ENCODE data around the gene ANKUB1. TPM values are rescaled to one million over a fixed set of nuclear protein-coding genes. Genes with fewer than 3 reads are reported as not detected.

The ANKUB1 gene
- total and polyA plus RNA-seq, 2 donors (not counting 1 experiment from before 2014, with no cell fraction given) = not detected

DNA sequence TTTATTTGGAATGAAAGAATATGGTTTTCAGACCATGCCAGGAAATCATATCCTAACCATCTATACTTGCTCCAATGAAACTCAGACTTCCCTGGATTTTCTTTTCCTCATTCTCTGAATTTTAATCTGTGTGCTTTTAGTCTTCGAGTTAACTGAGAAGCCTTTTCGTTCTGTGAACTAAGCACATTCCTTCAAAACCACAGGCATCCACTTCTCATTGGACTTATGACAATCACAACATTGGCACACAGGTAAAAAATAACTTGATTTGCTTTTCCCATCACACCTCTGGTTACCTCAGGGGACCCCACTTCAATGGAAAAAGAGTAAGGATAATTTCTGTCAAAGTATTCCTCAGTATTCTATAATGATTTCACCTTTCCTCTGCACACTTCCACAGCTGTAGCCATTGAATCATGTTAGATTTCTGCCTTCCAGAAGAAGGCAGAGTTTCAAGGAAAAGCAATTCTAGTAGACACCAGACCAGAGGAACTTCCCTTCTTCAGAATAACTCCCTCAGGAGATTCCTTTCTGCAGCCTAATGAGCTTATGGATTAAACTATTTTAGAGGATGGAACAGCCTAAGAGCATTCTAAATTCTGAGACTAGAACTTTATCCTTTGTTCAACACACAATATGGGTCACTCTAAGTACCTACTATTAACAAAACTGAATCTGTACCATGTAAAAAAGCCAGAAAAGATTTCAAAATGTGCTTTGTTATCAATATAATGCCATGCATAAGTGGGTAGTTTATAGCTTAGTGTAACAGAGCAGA is 56.0 kb downstream of the ANKUB1 start:
- Mint-ChIP-seq H3K27me3 (no peaks in the 10 kb centered on the region), H3K27ac (no peak overlapping the region), H3K9me3 (ENCODE audit: insufficient read depth) (no peaks in the 10 kb centered on the region), H3K4me3 (no peak overlapping the region), H3K4me1 (no peaks in the 10 kb centered on the region)
- ChIA-PET POLR2A (no interaction called here), CTCF (no interaction called here)
- Histone ChIP-seq H3K4me2 (replicated peaks; ENCODE audit: low read depth, low read length, poor library complexity, severe bottlenecking) (no peak overlapping the region), H3K36me3 (replicated peaks in 1 of 2; ENCODE audit: control extremely low read depth in 1 of 2, control insufficient read depth in 1 of 2, extremely low read depth in 1 of 2, insufficient read depth in 2 of 2, low read length in 1 of 2) (peaks cover 3 to 22% of the 10 kb centered on the region in 2 experiments), H3K4me1 (ENCODE audit: control insufficient read depth in 2 of 2, insufficient read depth in 2 of 2, low read length in 2 of 2) (no peaks in the 10 kb centered on the region), H3K9me3 (ENCODE audit: control extremely low read depth in 1 of 3, control insufficient read depth in 2 of 3, insufficient read depth in 1 of 3, low read length in 2 of 3) (no peaks in the 10 kb centered on the region), H3K9ac (ENCODE audit: low read length) (no peak overlapping the region), H2AFZ (ENCODE audit: insufficient read depth, low read depth, low read length, poor library complexity, severe bottlenecking) (no peak overlapping the region), H3K4me3 (ENCODE audit: control extremely low read depth in 1 of 5, extremely low read depth in 1 of 5, insufficient read depth in 1 of 5, low read depth in 2 of 5, low read length in 4 of 5) (no peak overlapping the region), H3K27ac (ENCODE audit: low read length in 2 of 2) (no peak overlapping the region), H3K27me3 (replicated peaks in 1 of 4; ENCODE audit: control extremely low read depth in 1 of 4, control insufficient read depth in 3 of 4, insufficient read depth in 4 of 4, low read length in 3 of 4) (no peaks in the 10 kb centered on the region), H4K20me1 (ENCODE audit: control insufficient read depth, insufficient read depth, low read length, poor library complexity, severe bottlenecking) (no peaks in the 10 kb centered on the region), H3K79me2 (ENCODE audit: control insufficient read depth, insufficient read depth, low read length) (no peaks in the 10 kb centered on the region)
- WGBS (ENCODE audit: insufficient coverage) = no CpG with 5 or more reads among the region's 2 CpGs
- DNase-seq (no peak), ATAC-seq (ENCODE audit: low read depth) (no peak)
- intact Hi-C loops (cut with micrococcal nuclease) = no loop called here
- no peak for TF ChIP-seq EZH2 (IDR thresholded peaks at IDR 0.05; ENCODE audit: borderline replicate concordance, insufficient read depth, low read depth, low read length, poor library complexity, severe bottlenecking)
- TF ChIP-seq, protein P1, sequence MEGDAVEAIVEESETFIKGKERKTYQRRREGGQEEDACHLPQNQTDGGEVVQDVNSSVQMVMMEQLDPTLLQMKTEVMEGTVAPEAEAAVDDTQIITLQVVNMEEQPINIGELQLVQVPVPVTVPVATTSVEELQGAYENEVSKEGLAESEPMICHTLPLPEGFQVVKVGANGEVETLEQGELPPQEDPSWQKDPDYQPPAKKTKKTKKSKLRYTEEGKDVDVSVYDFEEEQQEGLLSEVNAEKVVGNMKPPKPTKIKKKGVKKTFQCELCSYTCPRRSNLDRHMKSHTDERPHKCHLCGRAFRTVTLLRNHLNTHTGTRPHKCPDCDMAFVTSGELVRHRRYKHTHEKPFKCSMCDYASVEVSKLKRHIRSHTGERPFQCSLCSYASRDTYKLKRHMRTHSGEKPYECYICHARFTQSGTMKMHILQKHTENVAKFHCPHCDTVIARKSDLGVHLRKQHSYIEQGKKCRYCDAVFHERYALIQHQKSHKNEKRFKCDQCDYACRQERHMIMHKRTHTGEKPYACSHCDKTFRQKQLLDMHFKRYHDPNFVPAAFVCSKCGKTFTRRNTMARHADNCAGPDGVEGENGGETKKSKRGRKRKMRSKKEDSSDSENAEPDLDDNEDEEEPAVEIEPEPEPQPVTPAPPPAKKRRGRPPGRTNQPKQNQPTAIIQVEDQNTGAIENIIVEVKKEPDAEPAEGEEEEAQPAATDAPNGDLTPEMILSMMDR (IDR thresholded peaks at IDR 0.05) = no peak

DNA sequence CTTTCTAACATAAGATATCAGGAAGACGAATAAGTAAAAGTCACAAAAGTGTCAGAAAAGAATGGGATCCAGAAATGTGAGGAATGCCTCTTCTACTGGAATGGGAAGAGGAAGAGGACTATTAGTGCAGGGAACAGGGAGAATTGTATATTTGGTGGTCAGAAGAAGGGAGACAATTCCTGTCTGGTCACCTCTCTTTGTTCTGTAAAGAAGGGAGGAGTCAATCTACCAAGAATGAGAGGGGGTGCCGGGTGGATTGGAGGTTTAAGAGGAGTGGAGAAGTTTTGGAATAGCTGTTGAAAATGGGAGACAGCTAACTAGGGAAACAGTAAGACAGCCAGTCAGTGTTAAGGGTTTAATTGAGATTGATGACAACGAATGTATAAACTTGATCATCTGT is 60.1 kb downstream of the ANKUB1 start:
- H3K4me1 Mint-ChIP-seq = no peaks in the 10 kb centered on the region
- ChIA-PET CTCF (no interaction called here), POLR2A (no interaction called here)
- 96% methylated on average over 3 of the region's 3 CpGs for WGBS (ENCODE audit: insufficient coverage)
- Histone ChIP-seq H3K36me3 (replicated peaks in 1 of 2; ENCODE audit: control extremely low read depth in 1 of 2, control insufficient read depth in 1 of 2, extremely low read depth in 1 of 2, insufficient read depth in 2 of 2, low read length in 1 of 2) (no peaks in the 10 kb centered on the region), H3K9me3 (ENCODE audit: control extremely low read depth in 1 of 3, control insufficient read depth in 2 of 3, insufficient read depth in 1 of 3, low read length in 2 of 3) (no peaks in the 10 kb centered on the region), H2AFZ (ENCODE audit: insufficient read depth, low read depth, low read length, poor library complexity, severe bottlenecking) (no peak overlapping the region), H3K9ac (ENCODE audit: low read length) (no peak overlapping the region), H3K27me3 (replicated peaks in 1 of 4; ENCODE audit: control extremely low read depth in 1 of 4, control insufficient read depth in 3 of 4, insufficient read depth in 4 of 4, low read length in 3 of 4) (no peaks in the 10 kb centered on the region), H3K4me3 (ENCODE audit: control extremely low read depth in 1 of 5, extremely low read depth in 1 of 5, insufficient read depth in 1 of 5, low read depth in 2 of 5, low read length in 4 of 5) (no peak overlapping the region), H3K79me2 (ENCODE audit: control insufficient read depth, insufficient read depth, low read length) (no peaks in the 10 kb centered on the region), H3K4me2 (replicated peaks; ENCODE audit: low read depth, low read length, poor library complexity, severe bottlenecking) (no peak overlapping the region), H4K20me1 (ENCODE audit: control insufficient read depth, insufficient read depth, low read length, poor library complexity, severe bottlenecking) (no peaks in the 10 kb centered on the region), H3K4me1 (ENCODE audit: control insufficient read depth in 2 of 2, insufficient read depth in 2 of 2, low read length in 2 of 2) (no peaks in the 10 kb centered on the region), H3K27ac (ENCODE audit: low read length in 2 of 2) (no peak overlapping the region)
- H3K9me3 Mint-ChIP-seq (ENCODE audit: insufficient read depth) = no peaks in the 10 kb centered on the region
- intact Hi-C loops (cut with micrococcal nuclease) = no loop called here
- no peak for ATAC-seq (ENCODE audit: low read depth)
- no peak for DNase-seq
- TF ChIP-seq, protein P1 (IDR thresholded peaks at IDR 0.05) = no peak
- no peak for TF ChIP-seq EZH2 (IDR thresholded peaks at IDR 0.05; ENCODE audit: borderline replicate concordance, insufficient read depth, low read depth, low read length, poor library complexity, severe bottlenecking)
- H3K4me3 Mint-ChIP-seq = no peak overlapping the region
- no peak overlapping the region for H3K27ac Mint-ChIP-seq
- no peaks in the 10 kb centered on the region for H3K27me3 Mint-ChIP-seq
